ENCODE measurements around the gene MTRF1L. TPM values are rescaled to one million over a fixed set of nuclear protein-coding genes. Genes with fewer than 3 reads are reported as not detected.

The MTRF1L gene
- total RNA-seq, 1 donor from 2014 or later = 8.1 TPM

DNA sequence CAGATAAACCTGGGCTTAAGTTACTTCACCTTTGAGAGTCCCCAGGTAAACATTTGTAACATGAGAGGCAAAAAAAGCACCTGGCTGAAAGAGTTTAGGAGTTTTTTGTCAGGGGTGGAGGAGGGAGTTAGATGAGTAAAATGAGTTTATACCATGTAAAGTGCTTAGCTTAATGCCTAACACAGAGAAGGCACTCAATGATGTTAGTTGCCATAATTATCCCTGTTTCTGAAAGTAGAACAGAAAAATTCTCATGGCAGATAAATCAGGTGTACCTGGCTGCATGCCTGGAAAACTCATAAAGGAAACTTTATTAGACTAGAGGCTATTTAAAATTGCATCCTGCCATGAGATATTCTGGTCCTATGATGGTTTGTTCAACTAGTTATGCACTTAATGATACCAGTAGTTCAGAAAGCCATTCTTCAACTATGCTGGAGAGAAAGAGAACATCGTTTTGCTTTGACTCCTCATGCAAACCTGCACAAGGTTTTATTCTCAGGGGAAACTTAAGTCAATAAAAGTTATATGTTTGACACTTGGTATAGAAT is 60.1 kb downstream of the MTRF1L start:
- no peak for TF ChIP-seq POLR2A (IDR thresholded peaks at IDR 0.05)
- TF ChIP-seq, protein P1, sequence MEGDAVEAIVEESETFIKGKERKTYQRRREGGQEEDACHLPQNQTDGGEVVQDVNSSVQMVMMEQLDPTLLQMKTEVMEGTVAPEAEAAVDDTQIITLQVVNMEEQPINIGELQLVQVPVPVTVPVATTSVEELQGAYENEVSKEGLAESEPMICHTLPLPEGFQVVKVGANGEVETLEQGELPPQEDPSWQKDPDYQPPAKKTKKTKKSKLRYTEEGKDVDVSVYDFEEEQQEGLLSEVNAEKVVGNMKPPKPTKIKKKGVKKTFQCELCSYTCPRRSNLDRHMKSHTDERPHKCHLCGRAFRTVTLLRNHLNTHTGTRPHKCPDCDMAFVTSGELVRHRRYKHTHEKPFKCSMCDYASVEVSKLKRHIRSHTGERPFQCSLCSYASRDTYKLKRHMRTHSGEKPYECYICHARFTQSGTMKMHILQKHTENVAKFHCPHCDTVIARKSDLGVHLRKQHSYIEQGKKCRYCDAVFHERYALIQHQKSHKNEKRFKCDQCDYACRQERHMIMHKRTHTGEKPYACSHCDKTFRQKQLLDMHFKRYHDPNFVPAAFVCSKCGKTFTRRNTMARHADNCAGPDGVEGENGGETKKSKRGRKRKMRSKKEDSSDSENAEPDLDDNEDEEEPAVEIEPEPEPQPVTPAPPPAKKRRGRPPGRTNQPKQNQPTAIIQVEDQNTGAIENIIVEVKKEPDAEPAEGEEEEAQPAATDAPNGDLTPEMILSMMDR (IDR thresholded peaks at IDR 0.05) = no peak
- no peak for TF ChIP-seq POLR2AphosphoS5 (IDR thresholded peaks at IDR 0.05; ENCODE audit: insufficient read depth in 1 of 2, low read depth in 1 of 2)
- DNase-seq (ENCODE audit: extremely low spot score in 2 of 2) = no peak
- Histone ChIP-seq H3K27me3 (no peaks in the 10 kb centered on the region), H3K36me3 (no peaks in the 10 kb centered on the region), H3K27ac (no peak overlapping the region), H3K4me3 (no peak overlapping the region), H3K9me3 (no peaks in the 10 kb centered on the region), H3K4me1 (no peaks in the 10 kb centered on the region)
- intact Hi-C loops (cut with DNase I) = no loop called here

DNA sequence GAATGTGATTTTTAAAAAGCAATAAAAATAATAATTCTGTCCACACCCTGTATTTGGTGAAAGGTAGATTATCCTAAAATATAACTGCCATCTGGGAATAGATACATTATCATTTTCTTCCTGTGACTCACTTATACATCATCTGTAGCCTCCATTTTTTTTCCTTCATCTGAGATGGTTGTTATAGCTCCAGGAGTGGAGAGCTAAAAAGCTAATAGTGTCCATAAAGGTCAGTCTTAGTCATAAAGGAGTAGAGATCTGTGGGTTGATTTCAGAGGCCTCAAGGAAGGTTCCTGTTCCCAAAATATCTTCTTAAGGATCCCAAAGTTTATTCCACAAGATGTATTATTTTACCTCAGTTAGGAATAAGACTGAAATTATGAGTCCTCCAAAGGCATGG is 60.8 kb downstream of the MTRF1L start:
- Histone ChIP-seq H3K4me1 (no peaks in the 10 kb centered on the region), H3K4me3 (no peak overlapping the region), H3K27ac (no peak overlapping the region), H3K27me3 (no peaks in the 10 kb centered on the region), H3K9me3 (no peaks in the 10 kb centered on the region), H3K36me3 (no peaks in the 10 kb centered on the region)
- intact Hi-C loops (cut with DNase I) = no loop called here
- TF ChIP-seq POLR2A (IDR thresholded peaks at IDR 0.05) (no peak), POLR2AphosphoS5 (IDR thresholded peaks at IDR 0.05; ENCODE audit: insufficient read depth in 1 of 2, low read depth in 1 of 2) (no peak)
- no peak for DNase-seq (ENCODE audit: extremely low spot score in 2 of 2)

Small RNAs within 50 kb of the gene (small RNA-seq; reads per million reads assigned to genes)
- not detected for gene AL080276.1

Other genes with a start within 250 kb of the MTRF1L start
- gene FBXO5, start 19.7 kb downstream of the MTRF1L start, total RNA-seq = 4.2 TPM
- gene RGS17, start 128.6 kb upstream of the MTRF1L start, total RNA-seq = 0.25 TPM